Gastroesophageal sphincter (tissue), 3 donors: Measurements from ENCODE around the gene SH3PXD2A.

ENCODE experiments used
- CTCF ChIP-seq, 4 experiments: fragments of 200-600 bp in 2 of 4; fragments of 450-650 bp in 2 of 4; sonication (generic) in 1 of 4; IDR thresholded peaks; one replicate each; pipeline ENCODE4 v1.5.1; 2017 to 2019; ENCODE audit warnings: antibody characterized with exemption in 4 of 4, mild to moderate bottlenecking in 2 of 4, moderate library complexity in 2 of 4
- EP300 ChIP-seq: sonication (generic); formaldehyde crosslinking; IDR thresholded peaks from one replicate; pipeline ENCODE4 v1.6.1; 2017; ENCODE audit warnings: antibody characterized with exemption, mild to moderate bottlenecking
- POLR2A ChIP-seq, 2 donors: fragments of 450-650 bp; IDR thresholded peaks; one replicate each; pipeline ENCODE4 v1.6.1; 2017; ENCODE audit warnings: antibody characterized with exemption in 2 of 2, mild to moderate bottlenecking in 2 of 2, moderate library complexity in 1 of 2
- POLR2AphosphoS5 ChIP-seq: sonication (generic); formaldehyde crosslinking; IDR thresholded peaks from one replicate; pipeline ENCODE4 v1.6.1; 2017; ENCODE audit warnings: antibody characterized with exemption

GRCh38 chr10:103890194-103890658 is 34.9 kb upstream of the SH3PXD2A start:
- TF ChIP-seq CTCF (IDR thresholded peaks at IDR 0.05) (no peak), POLR2A (IDR thresholded peaks at IDR 0.05) (no peak), EP300 (no peak), POLR2AphosphoS5 (no peak)
